Measurements from ENCODE around the gene SKP2. TPM values are rescaled to one million over a fixed set of nuclear protein-coding genes. Genes with fewer than 3 reads are reported as not detected.
A peak's percentile ranks its signal among the peaks of the same experiment; 100 is the strongest.

The SKP2 gene
- total and polyA plus RNA-seq, 12 donors = 2.9 to 52.1 (median 13.7) TPM

- Histone ChIP-seq H3K36me3 (replicated peaks in 1 of 2) (no peaks in the 10 kb centered on the region), H3K4me3 (no peak overlapping the region), H3K27me3 (no peaks in the 10 kb centered on the region), H3K4me1 (replicated peaks in 1 of 2) (peaks cover 22 to 39% of the 10 kb centered on the region in 2 donors), H3K9me3 (replicated peaks in 1 of 3) (no peaks in the 10 kb centered on the region), H3K27ac (no peak overlapping the region)
- intact Hi-C loops (cut with DNase I) = no loop called here
- DNase-seq = no peak
- 68 to 75% (median 70%) methylated on average over 7 of the region's 7 CpGs for WGBS, 4 donors
- TF ChIP-seq POLR2A (IDR thresholded peaks at IDR 0.05) = no peak
- no peak for TF ChIP-seq CTCF (IDR thresholded peaks at IDR 0.05)
Measured at GRCh38 chr5:36153298-36153677, 1.4 kb downstream of the SKP2 start.

GRCh38 chr5:36153726-36154125, 1.8 kb downstream of the SKP2 start:
- H3K27me3 ChIP-seq = no peaks in the 10 kb centered on the region
- H3K9me3 ChIP-seq (replicated peaks in 1 of 3) = no peaks in the 10 kb centered on the region
- intact Hi-C loops (cut with DNase I) = no loop called here
- no peaks in the 10 kb centered on the region for H3K36me3 ChIP-seq (replicated peaks in 1 of 2)
- peaks cover 23 to 40% of the 10 kb centered on the region in 2 donors for H3K4me1 ChIP-seq (replicated peaks in 1 of 2)
- WGBS, 4 donors = 72 to 86% (median 81%) methylated on average over 4 of the region's 4 CpGs
- no peak for TF ChIP-seq POLR2A (IDR thresholded peaks at IDR 0.05)
- TF ChIP-seq CTCF (IDR thresholded peaks at IDR 0.05) = no peak
- no peak for DNase-seq
- H3K4me3 ChIP-seq = no peak overlapping the region
- H3K27ac ChIP-seq = no peak overlapping the region

GRCh38 chr5:36155291-36155690, 3.4 kb downstream of the SKP2 start:
- no peak overlapping the region for H3K4me3 ChIP-seq
- TF ChIP-seq CTCF (IDR thresholded peaks at IDR 0.05) (no peak), POLR2A (IDR thresholded peaks at IDR 0.05) (no peak)
- H3K4me1 ChIP-seq (replicated peaks in 1 of 2) = peaks cover 22 to 43% of the 10 kb centered on the region in 2 donors
- H3K9me3 ChIP-seq (replicated peaks in 1 of 3) = no peaks in the 10 kb centered on the region
- H3K27ac ChIP-seq = no peak overlapping the region
- intact Hi-C loops (cut with DNase I) = no loop called here
- no peaks in the 10 kb centered on the region for H3K27me3 ChIP-seq
- H3K36me3 ChIP-seq (replicated peaks in 1 of 2) = peaks cover 0 to 10% of the 10 kb centered on the region in 2 donors
- DNase-seq = no peak
- WGBS, 4 donors = 92 to 93% (median 93%) methylated on average over 7 of the region's 7 CpGs

- 73 to 83% (median 77%) methylated on average over 4 of the region's 4 CpGs for WGBS, 4 donors
Measured at GRCh38 chr5:36156121-36156601, 4.2 kb downstream of the SKP2 start.

More at GRCh38 chr5:36156121-36156601, 4.2 kb downstream of the SKP2 start:
- H3K27ac ChIP-seq = peak overlapping the region in 1 of 5 donors; percentile 22
- intact Hi-C loops (cut with DNase I) = no loop called here
- H3K27me3 ChIP-seq = no peaks in the 10 kb centered on the region
- H3K4me1 ChIP-seq (replicated peaks in 1 of 2) = peaks cover 17 to 38% of the 10 kb centered on the region in 2 donors
- DNase-seq = no peak
- H3K4me3 ChIP-seq = no peak overlapping the region
- peaks cover 0 to 11% of the 10 kb centered on the region in 2 donors for H3K36me3 ChIP-seq (replicated peaks in 1 of 2)
- no peaks in the 10 kb centered on the region for H3K9me3 ChIP-seq (replicated peaks in 1 of 3)
- no peak for TF ChIP-seq POLR2A (IDR thresholded peaks at IDR 0.05)
- TF ChIP-seq CTCF (IDR thresholded peaks at IDR 0.05) = no peak

Data from adrenal gland (tissue), 12 donors.